OCI-M2 (cell line): ENCODE measurements around the gene EP400.
"Not testable (repeated sequence)": the region's sequence is repeated elsewhere in the genome, so short reads cannot be mapped to it uniquely, and the experiment has no call there.

Experiments used
- DNase-seq: peaks from one replicate; lab custom pipeline; 2025; ENCODE audit not compliant: unreplicated experiment; lab: John Stamatoyannopoulos, UW

The EP400 gene

GRCh38 chr12:132043216-132043615 lies 93.5 kb downstream of the EP400 start:
- DNase-seq: no peak

- DNase-seq: no peak
These were observed 94.2 kb downstream of the EP400 start for GRCh38 chr12:132043770-132044467.

- no peak for DNase-seq
These were observed 95.1 kb downstream of the EP400 start for GRCh38 chr12:132044661-132045412.

- no peak for DNase-seq
These were observed 96.0 kb downstream of the EP400 start for GRCh38 chr12:132045751-132046150.

GRCh38 chr12:132046561-132046960 lies 96.8 kb downstream of the EP400 start:
- no peak for DNase-seq

- DNase-seq: not testable (repeated sequence)
These were observed 97.9 kb downstream of the EP400 start for GRCh38 chr12:132047630-132048029.

- DNase-seq: no peak
These were observed 99.7 kb downstream of the EP400 start for GRCh38 chr12:132049442-132049841.

GRCh38 chr12:132049876-132050275 lies 100.1 kb downstream of the EP400 start:
- DNase-seq: no peak

GRCh38 chr12:132051718-132052117 lies 102.0 kb downstream of the EP400 start:
- DNase-seq: not testable (repeated sequence)

GRCh38 chr12:132052196-132052932 lies 102.6 kb downstream of the EP400 start:
- DNase-seq: no peak

- no peak for DNase-seq
These were observed 103.9 kb downstream of the EP400 start for GRCh38 chr12:132053338-132054330.

- no peak for DNase-seq
These were observed 105.2 kb downstream of the EP400 start for GRCh38 chr12:132054983-132055382.

- DNase-seq: no peak
These were observed 105.9 kb downstream of the EP400 start for GRCh38 chr12:132055535-132056096.

GRCh38 chr12:132056320-132056719 lies 106.6 kb downstream of the EP400 start:
- DNase-seq: no peak

GRCh38 chr12:132056951-132057350 lies 107.2 kb downstream of the EP400 start:
- DNase-seq: no peak

GRCh38 chr12:132057691-132058090 lies 107.9 kb downstream of the EP400 start:
- DNase-seq: no peak

- no peak for DNase-seq
These were observed 111.5 kb downstream of the EP400 start for GRCh38 chr12:132061197-132061596.

- no peak for DNase-seq
These were observed 112.1 kb downstream of the EP400 start for GRCh38 chr12:132061641-132062430.

- DNase-seq: no peak
These were observed 112.7 kb downstream of the EP400 start for GRCh38 chr12:132062481-132062880.
